Uterus (tissue), 4 donors: ENCODE results near the gene GRK2. TPM values are rescaled to one million over a fixed set of nuclear protein-coding genes. Genes with fewer than 3 reads are reported as not detected.
A peak's percentile ranks its signal among the peaks of the same experiment; 100 is the strongest.

Source experiments
- DNase-seq, 2 donors: peaks; one replicate each; pipeline ENCODE4 v3.0.0-alpha.2; 2019 to 2020
- H3K27ac ChIP-seq, 2 donors: fragments of 200-600 bp; sonication (generic); 1 replicate in 1 of 2; 2 replicates in 1 of 2; pipeline ENCODE4 v1.5.1; 2016 to 2018
- H3K27me3 ChIP-seq, 2 donors: fragments of 200-600 bp; sonication (generic); one replicate each; pipeline ENCODE4 v1.5.1; 2018 to 2019; ENCODE audit warnings: control low read depth in 1 of 2
- H3K36me3 ChIP-seq, 2 donors: fragments of 200-600 bp; sonication (generic); one replicate each; pipeline ENCODE4 v1.5.1; 2019; ENCODE audit warnings: control low read depth in 1 of 2
- H3K4me1 ChIP-seq, 2 donors: fragments of 200-600 bp; sonication (generic); one replicate each; pipeline ENCODE4 v1.5.1; 2018 to 2019; ENCODE audit warnings: control low read depth in 1 of 2
- H3K4me3 ChIP-seq, 2 donors: fragments of 200-600 bp; sonication (generic); 1 replicate in 1 of 2; 2 replicates in 1 of 2; pipeline ENCODE4 v1.5.1; 2018 to 2019; ENCODE audit warnings: mild to moderate bottlenecking in 1 of 2
- H3K9me3 ChIP-seq, 2 donors: fragments of 200-600 bp; sonication (generic); one replicate each; pipeline ENCODE4 v1.5.1; 2019; ENCODE audit warnings: control low read depth in 1 of 2
- POLR2A ChIP-seq, 2 donors: fragments of 450-650 bp; IDR thresholded peaks; one replicate each; pipeline ENCODE4 v1.6.1; 2016; ENCODE audit warnings: antibody characterized with exemption in 2 of 2, mild to moderate bottlenecking in 1 of 2, moderate library complexity in 1 of 2
- intact Hi-C: fragments of 100-400 bp; cut with DNase I; formaldehyde crosslinking; loops from one replicate; pipeline ENCODE4 v1.15.1; 2023; ENCODE audit warnings: low total_unique reads
- total RNA-seq, 4 donors: library from RNA; depleted of rRNA in 3 of 4; stranded (reverse); fragments of >200 nt in 3 of 4; gene quantifications; one replicate each; pipeline versions ENCODE4 v1.1.0 to v1.2.4, GENCODE V29; 2014 to 2023
- TF ChIP-seq, protein P1 (sequence below), 4 experiments: fragments of 200-600 bp in 2 of 4; fragments of 450-650 bp in 2 of 4; sonication (generic) in 2 of 4; IDR thresholded peaks; one replicate each; pipeline ENCODE4 v1.5.1; 2016 to 2019; ENCODE audit warnings: antibody characterized with exemption in 4 of 4, mild to moderate bottlenecking in 2 of 4, moderate library complexity in 1 of 4
- donor health status: DM: yes; HTN: yes; CAD: no.

GRK2 gene
- total RNA-seq, 4 donors from 2014 or later: 25.0 to 93.8 (median 64.2) TPM

DNA sequence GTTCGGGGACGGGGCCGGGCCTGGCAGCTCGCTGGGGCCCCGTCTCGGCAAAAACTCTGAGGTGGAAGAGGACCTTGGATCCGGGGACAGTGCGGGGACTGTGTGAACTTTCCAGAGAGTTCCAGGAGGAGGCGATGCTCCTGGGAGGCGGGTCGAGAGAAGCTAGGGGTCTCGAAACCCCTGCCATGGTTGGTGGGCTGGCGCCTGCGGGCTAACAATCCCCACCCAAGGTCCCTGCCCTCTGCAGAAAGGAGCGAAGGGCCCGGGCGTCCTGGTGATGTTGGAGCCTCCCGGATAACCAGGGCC is 4.7 kb upstream of the GRK2 start:
- no peaks in the 10 kb centered on the region for H3K9me3 ChIP-seq
- no peaks in the 10 kb centered on the region for H3K4me1 ChIP-seq
- H3K27ac ChIP-seq: peak overlapping the region in 1 of 2 donors; percentile 56
- peak overlapping the region; percentile 18 to 36 for H3K4me3 ChIP-seq
- no peaks in the 10 kb centered on the region for H3K27me3 ChIP-seq
- DNase-seq: no peak
- TF ChIP-seq POLR2A (IDR thresholded peaks at IDR 0.05): no peak
- TF ChIP-seq, protein P1, sequence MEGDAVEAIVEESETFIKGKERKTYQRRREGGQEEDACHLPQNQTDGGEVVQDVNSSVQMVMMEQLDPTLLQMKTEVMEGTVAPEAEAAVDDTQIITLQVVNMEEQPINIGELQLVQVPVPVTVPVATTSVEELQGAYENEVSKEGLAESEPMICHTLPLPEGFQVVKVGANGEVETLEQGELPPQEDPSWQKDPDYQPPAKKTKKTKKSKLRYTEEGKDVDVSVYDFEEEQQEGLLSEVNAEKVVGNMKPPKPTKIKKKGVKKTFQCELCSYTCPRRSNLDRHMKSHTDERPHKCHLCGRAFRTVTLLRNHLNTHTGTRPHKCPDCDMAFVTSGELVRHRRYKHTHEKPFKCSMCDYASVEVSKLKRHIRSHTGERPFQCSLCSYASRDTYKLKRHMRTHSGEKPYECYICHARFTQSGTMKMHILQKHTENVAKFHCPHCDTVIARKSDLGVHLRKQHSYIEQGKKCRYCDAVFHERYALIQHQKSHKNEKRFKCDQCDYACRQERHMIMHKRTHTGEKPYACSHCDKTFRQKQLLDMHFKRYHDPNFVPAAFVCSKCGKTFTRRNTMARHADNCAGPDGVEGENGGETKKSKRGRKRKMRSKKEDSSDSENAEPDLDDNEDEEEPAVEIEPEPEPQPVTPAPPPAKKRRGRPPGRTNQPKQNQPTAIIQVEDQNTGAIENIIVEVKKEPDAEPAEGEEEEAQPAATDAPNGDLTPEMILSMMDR (IDR thresholded peaks at IDR 0.05): peak in 1 of 4 experiments; percentile 12
- intact Hi-C loops: loop anchor here (5.0 to 10.0 kb wide), 2 partner anchors 41 to 123 kb away; partner anchors contain the start of gene SSH3
- no peaks in the 10 kb centered on the region for H3K36me3 ChIP-seq

DNA sequence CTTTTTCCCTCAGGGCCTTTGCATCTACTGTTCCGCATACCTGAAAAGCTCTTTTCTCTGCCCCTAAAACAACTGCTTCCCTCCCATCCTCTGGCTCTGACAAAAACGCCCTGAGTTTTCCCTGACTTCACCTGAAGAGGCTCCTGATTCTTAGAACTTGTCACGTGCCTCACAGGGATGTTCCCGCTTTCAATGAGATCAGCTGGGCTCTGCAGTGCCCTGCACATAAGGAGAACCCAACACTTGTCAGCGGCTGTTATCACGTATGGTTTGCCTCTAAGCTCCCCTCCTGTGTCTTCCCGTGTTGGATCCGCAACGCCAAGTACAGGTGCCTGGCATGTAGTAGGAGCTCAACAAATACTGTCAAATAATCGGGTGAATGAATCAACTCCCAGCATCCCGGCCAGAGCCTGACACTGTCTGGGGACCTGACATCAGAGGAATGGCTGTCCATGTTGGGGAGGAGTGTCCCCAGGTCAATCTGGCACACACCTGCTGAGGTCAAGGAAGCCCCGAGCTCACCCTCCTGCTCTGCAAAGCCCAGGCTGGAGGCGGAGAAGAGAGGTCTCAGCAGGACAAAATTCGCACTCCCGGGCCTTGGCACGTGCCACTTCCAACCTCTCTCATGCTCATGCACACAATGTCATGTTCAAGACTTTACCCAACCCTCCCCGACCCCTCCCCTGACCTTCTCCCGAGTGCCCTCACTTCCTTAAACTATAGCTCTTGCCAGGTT is 4.2 kb upstream of the GRK2 start:
- TF ChIP-seq, protein P1 (IDR thresholded peaks at IDR 0.05): no peak
- TF ChIP-seq POLR2A (IDR thresholded peaks at IDR 0.05): no peak
- peak in 1 of 2 donors; percentile 22 for DNase-seq
- H3K27ac ChIP-seq: peak overlapping the region in 1 of 2 donors; percentile 56
- no peaks in the 10 kb centered on the region for H3K9me3 ChIP-seq
- no peaks in the 10 kb centered on the region for H3K36me3 ChIP-seq
- H3K4me3 ChIP-seq: peak overlapping the region in 1 of 2 donors; percentile 18
- intact Hi-C loops: loop anchor here (5.0 to 10.0 kb wide), 2 partner anchors 40 to 123 kb away; partner anchors contain the start of gene SSH3
- no peaks in the 10 kb centered on the region for H3K27me3 ChIP-seq
- H3K4me1 ChIP-seq: peaks cover 0 to 3% of the 10 kb centered on the region in 2 donors

DNA sequence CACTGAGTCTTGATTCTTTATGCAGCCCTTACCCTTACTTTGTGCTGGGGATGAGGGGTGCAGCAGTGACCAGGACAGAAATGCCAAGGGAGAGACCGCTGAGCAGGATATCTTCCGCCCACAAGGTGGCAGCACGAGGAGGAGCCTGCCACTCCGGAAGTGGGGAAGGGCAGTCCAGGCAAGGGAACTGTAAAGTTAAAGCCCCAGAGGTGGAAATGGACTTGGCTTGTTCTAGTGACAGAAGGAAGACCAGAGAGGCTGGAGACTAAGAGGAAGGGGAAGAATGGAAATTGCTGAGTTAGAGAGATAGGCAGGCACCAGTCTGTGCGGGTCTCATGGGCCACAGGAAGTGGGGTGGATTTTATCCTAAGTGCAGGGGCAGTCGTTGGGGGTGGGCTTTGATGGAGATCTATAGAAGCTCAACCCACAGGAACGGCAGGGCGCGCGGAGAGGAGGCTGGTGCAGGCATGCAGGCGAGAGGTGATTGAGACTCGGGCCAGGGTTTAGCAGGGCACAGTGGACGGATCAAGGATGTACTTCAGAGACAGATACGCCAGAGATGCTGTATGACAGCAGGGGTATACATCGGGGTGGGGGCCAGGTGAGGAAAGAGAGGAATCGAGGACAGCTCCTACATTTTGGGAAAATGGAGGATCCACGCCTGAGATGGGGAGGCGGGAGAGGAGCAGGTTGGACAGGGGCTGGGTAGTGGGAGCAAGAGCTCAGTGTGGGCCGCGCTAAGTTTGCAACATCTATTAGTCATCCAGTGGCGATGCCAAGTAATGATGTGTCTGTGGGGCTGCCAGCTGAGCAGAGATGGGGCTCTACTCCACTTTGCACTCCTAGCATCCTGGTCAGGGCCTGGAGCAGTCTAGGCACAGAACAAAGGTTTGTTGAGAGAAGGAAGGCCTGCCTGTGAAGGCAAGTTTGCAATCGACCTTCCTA is 3.3 kb upstream of the GRK2 start:
- no peaks in the 10 kb centered on the region for H3K27me3 ChIP-seq
- no peaks in the 10 kb centered on the region for H3K36me3 ChIP-seq
- no peaks in the 10 kb centered on the region for H3K9me3 ChIP-seq
- peak overlapping the region; percentile 45 to 47 for H3K27ac ChIP-seq
- H3K4me3 ChIP-seq: no peak overlapping the region
- no peak for TF ChIP-seq POLR2A (IDR thresholded peaks at IDR 0.05)
- TF ChIP-seq, protein P1 (IDR thresholded peaks at IDR 0.05): peak; percentile 78 to 88 (median 84)
- H3K4me1 ChIP-seq: peaks cover 7 to 11% of the 10 kb centered on the region in 2 donors
- DNase-seq: peak; percentile 80 to 81
- intact Hi-C loops: loop anchor here (5.0 to 10.0 kb wide), 2 partner anchors 39 to 122 kb away; partner anchors contain the start of gene SSH3

DNA sequence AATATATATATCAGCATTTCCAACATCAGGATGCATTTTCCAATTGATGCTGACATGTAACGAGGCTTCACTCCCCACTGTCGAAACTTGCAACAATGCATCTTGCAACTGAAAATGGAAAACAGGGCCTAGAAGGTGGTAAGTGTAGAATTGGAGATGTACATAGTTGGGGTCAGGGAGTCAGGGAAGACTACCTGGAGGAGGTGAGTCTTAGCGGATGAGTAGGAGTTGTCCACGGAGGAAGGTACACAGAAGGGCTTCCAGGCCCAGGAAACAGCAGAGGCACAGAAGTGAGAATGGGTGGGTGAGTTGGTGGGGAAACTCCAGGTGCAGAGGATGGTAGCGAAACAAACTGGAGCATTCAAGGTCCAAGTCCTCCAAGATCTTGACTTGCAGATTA is 2.0 kb upstream of the GRK2 start:
- intact Hi-C loops: loop anchor here (5.0 to 10.0 kb wide), 2 partner anchors 38 to 121 kb away; partner anchors contain the start of gene SSH3
- no peaks in the 10 kb centered on the region for H3K9me3 ChIP-seq
- no peak overlapping the region for H3K4me3 ChIP-seq
- no peaks in the 10 kb centered on the region for H3K27me3 ChIP-seq
- peaks cover 11 to 22% of the 10 kb centered on the region in 2 donors for H3K4me1 ChIP-seq
- TF ChIP-seq POLR2A (IDR thresholded peaks at IDR 0.05): no peak
- TF ChIP-seq, protein P1 (IDR thresholded peaks at IDR 0.05): no peak
- no peak for DNase-seq
- H3K27ac ChIP-seq: no peak overlapping the region
- H3K36me3 ChIP-seq: no peaks in the 10 kb centered on the region
